ENCODE results near the gene RETREG3. TPM values are rescaled to one million over a fixed set of nuclear protein-coding genes. Genes with fewer than 3 reads are reported as not detected.

Gene RETREG3
- total and polyA plus RNA-seq, 2 experiments from 2014 or later: 8.0 to 38.2 TPM

DNA sequence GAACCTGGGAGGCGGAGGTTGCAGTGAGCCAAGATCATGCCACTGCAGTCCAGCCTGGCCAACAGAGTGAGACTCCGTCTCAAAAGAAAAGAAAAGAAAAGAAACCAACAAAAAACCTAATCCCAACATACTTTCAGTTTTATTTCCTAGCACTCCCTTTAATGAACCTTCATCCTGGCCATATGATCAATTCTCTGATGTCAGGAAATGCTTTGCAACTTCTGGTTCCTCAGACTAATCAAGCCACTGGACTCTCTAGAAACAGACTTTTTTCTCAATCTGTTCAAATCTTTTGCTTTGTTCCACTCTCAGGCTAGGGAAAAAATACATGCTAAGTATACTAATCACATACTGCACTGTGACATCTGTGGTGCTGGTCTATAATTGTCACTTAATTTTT is 18.3 kb downstream of the RETREG3 start:
- no peak overlapping the region for H3K4me2 ChIP-seq
- Mint-ChIP-seq H3K27me3 (ENCODE audit: insufficient read depth, low read depth, poor library complexity) (peaks cover 5% of the 10 kb centered on the region), H3K4me1 (no peaks in the 10 kb centered on the region), H3K9me3 (no peaks in the 10 kb centered on the region), H3K36me3 (ENCODE audit: low read depth) (peaks cover 32% of the 10 kb centered on the region), H3K27ac (no peak overlapping the region), H3K4me3 (no peak overlapping the region)
- ATAC-seq (no peak), DNase-seq (ENCODE audit: low spot score) (no peak)
- no peaks in the 10 kb centered on the region for H3K4me1 ChIP-seq (ENCODE audit: insufficient read depth)
- H3K9me2 ChIP-seq (ENCODE audit: insufficient read depth): no peaks in the 10 kb centered on the region
- H3K27ac ChIP-seq (ENCODE audit: low read depth): no peak overlapping the region
- TF ChIP-seq POLR2AphosphoS5 (IDR thresholded peaks at IDR 0.05; ENCODE audit: low read depth) (no peak), NANOG (IDR thresholded peaks at IDR 0.05; ENCODE audit: borderline replicate concordance) (no peak), JUNB (IDR thresholded peaks at IDR 0.05; ENCODE audit: unreplicated experiment) (no peak), CTCF (conservative IDR thresholded peaks at IDR 0.05; ENCODE audit: low read depth in 2 of 2) (no peak), ZNF462 (CRISPR knock-in tag; IDR thresholded peaks at IDR 0.05) (no peak), STAT1 (IDR thresholded peaks at IDR 0.05; ENCODE audit: unreplicated experiment) (no peak), REST (IDR thresholded peaks at IDR 0.05; ENCODE audit: unreplicated experiment) (no peak), ZNF114 (CRISPR knock-in tag; IDR thresholded peaks at IDR 0.05) (no peak), ZNF331 (CRISPR knock-in tag; IDR thresholded peaks at IDR 0.05; ENCODE audit: low read depth) (no peak), EZH2phosphoT487 (IDR thresholded peaks at IDR 0.05; ENCODE audit: unreplicated experiment) (no peak), CREB1 (CRISPR knock-in tag; IDR thresholded peaks at IDR 0.05; ENCODE audit: low read depth) (no peak), ETS1 (IDR thresholded peaks at IDR 0.05) (no peak), EZH2 (IDR thresholded peaks at IDR 0.05; ENCODE audit: low read depth, unreplicated experiment) (no peak)
- H3K4me3 ChIP-seq: no peak overlapping the region
- peaks cover 4% of the 10 kb centered on the region; the same call in 1 of the 2 replicates for H3K79me2 ChIP-seq (replicated peaks; ENCODE audit: insufficient read depth)
- H3F3A ChIP-seq (replicated peaks; ENCODE audit: low read depth): no peaks in the 10 kb centered on the region
- H3K36me3 ChIP-seq (ENCODE audit: insufficient read depth): peaks cover 10% of the 10 kb centered on the region
- H4K20me1 ChIP-seq (replicated peaks; ENCODE audit: insufficient read depth): 0 out of 2 replicates have a peak, but pooled peaks cover 4% of the 10 kb centered on the region
- H3K27me3 ChIP-seq (ENCODE audit: insufficient read depth): no peaks in the 10 kb centered on the region
- H2AFZ ChIP-seq: no peak overlapping the region
